NCI-H2227 (cell line): ENCODE measurements around the gene ZNF521.
A peak's percentile ranks its signal among the peaks of the same experiment; 100 is the strongest.

ENCODE experiments used
- DNase-seq: peaks from one replicate; lab custom pipeline; 2025; ENCODE audit not compliant: unreplicated experiment; lab: John Stamatoyannopoulos, UW

Gene ZNF521

GRCh38 chr18:25171334-25171733 is 180.6 kb downstream of the ZNF521 start:
- DNase-seq: no peak

- no peak for DNase-seq
Measured at GRCh38 chr18:25170402-25170801, 181.6 kb downstream of the ZNF521 start.

- DNase-seq: no peak
Measured at GRCh38 chr18:25169701-25170100, 182.3 kb downstream of the ZNF521 start.

GRCh38 chr18:25167612-25168410 is 184.2 kb downstream of the ZNF521 start:
- DNase-seq: peak; percentile 38

- no peak for DNase-seq
Measured at GRCh38 chr18:25166113-25166512, 185.9 kb downstream of the ZNF521 start.

- DNase-seq: peak; percentile 19
Measured at GRCh38 chr18:25164848-25165811, 186.8 kb downstream of the ZNF521 start.

- no peak for DNase-seq
Measured at GRCh38 chr18:25164211-25164847, 187.6 kb downstream of the ZNF521 start.

GRCh38 chr18:25153426-25153825 is 198.5 kb downstream of the ZNF521 start:
- no peak for DNase-seq

GRCh38 chr18:25147877-25148488 is 204.0 kb downstream of the ZNF521 start:
- peak; percentile 34 for DNase-seq

GRCh38 chr18:25146512-25146910 is 205.5 kb downstream of the ZNF521 start:
- no peak for DNase-seq

GRCh38 chr18:25145731-25146511 is 206.0 kb downstream of the ZNF521 start:
- no peak for DNase-seq

GRCh38 chr18:25144820-25145219 is 207.1 kb downstream of the ZNF521 start:
- no peak for DNase-seq

GRCh38 chr18:25141886-25142285 is 210.1 kb downstream of the ZNF521 start:
- DNase-seq: no peak

- DNase-seq: no peak
Measured at GRCh38 chr18:25141399-25141798, 210.6 kb downstream of the ZNF521 start.

- DNase-seq: no peak
Measured at GRCh38 chr18:25140962-25141308, 211.0 kb downstream of the ZNF521 start.

GRCh38 chr18:25140124-25140961 is 211.6 kb downstream of the ZNF521 start:
- no peak for DNase-seq

- no peak for DNase-seq
Measured at GRCh38 chr18:25137197-25137472, 214.8 kb downstream of the ZNF521 start.

- DNase-seq: no peak
Measured at GRCh38 chr18:25136416-25137196, 215.4 kb downstream of the ZNF521 start.

GRCh38 chr18:25134861-25135260 is 217.1 kb downstream of the ZNF521 start:
- DNase-seq: peak; percentile 50
